GM19023 (cell line): ENCODE measurements around the gene FGF14.

ENCODE experiments used
- ATAC-seq: cut with Tn5 transposase; IDR thresholded peaks from one replicate; pipeline ENCODE4 v1.9.1; 2021; ENCODE audit warnings: mild to moderate bottlenecking, moderate library complexity; ENCODE audit not compliant: unreplicated experiment

Gene FGF14

DNA sequence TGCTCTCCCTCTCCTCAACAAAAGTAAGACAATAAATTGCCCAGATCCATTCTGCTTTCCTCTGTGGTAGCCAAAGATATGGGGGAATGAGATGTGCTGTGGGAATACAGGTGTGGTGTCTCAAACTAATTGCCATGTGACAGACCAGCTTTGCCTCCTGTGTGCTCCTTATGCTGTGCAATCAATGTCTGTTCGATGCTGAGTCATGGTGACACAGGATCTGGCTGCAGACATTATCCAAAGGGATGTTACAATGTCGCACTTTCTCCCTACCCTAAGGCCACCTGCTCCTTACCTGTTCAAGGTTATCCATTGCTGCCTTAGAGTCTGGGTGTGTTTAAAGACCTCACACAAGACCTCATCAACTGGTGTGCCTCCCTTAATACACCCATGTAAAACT lies 32.5 kb downstream of the FGF14 start:
- ATAC-seq = no peak

DNA sequence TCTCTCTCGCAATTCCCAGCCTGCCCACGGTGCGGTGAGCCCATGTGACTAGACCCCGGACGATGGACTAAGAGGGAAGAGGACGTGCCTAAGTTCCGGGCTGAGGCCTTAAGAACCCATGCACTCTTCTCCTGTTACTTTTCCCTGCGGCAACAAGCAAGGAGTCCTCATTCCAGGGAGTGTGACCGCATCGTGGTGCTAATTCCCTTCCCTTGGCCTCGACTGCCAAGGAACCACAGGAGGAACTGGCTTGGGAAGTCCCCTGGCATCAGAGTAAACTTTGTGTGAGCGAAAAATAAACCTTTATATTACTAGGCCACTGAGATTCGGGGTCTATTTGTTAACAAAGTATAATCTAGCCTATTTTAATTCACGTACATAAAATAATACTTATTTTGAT lies 34.0 kb downstream of the FGF14 start:
- ATAC-seq = no peak

DNA sequence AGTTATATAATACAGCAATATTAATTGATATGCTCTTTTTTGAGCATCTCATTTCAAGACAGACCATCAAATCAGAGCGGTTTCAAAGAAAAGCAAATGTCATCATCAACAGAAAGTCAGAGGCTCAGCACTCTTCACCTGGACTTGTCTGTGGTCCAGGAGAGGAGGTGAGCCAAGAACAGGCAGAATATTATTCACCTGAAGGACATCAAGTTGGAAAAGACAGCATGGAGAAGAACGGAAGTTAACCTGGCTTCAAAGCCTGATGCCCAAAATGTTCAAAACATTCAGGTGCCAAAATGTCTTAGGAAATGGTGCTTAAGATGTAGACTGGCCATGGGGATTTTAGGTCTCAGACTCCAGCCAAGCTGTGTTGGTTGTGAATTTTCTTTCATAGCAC lies 40.7 kb downstream of the FGF14 start:
- ATAC-seq = no peak

DNA sequence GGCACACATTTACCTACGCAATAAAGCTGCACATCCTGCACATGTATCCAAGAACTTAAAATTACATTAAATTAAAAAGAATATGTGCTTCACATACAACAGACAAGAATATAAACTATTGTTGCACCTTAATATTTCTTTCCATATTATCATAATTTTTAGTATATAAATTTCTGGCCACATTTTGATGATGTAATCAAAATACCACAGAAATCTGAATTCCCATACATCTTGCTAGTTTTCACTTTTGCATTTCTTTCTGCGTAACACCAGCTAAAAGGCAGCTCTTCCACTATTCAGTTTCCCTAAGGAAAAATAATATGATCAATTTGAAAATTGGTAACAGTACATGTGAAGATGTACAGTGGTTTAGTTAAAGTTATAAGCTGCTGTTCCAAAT lies 42.6 kb downstream of the FGF14 start:
- no peak for ATAC-seq

DNA sequence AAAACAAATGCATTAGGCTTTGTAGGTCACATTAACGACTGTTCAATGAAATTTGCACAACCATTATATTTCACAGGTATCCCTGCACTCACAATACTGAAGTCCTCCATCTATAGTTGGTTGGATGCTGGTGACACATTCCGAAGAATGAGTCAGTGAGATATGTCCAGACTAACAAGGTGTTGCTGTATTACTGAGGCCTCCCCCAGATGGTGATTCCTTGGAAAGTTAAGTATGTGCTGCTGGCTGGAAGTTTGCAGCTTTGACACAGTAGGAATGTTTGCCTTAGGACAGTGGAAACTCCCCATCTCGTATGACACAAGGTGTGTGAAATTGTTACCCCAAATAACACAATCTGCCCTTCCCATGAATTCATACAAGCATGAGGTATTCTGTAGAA lies 46.6 kb downstream of the FGF14 start:
- no peak for ATAC-seq

DNA sequence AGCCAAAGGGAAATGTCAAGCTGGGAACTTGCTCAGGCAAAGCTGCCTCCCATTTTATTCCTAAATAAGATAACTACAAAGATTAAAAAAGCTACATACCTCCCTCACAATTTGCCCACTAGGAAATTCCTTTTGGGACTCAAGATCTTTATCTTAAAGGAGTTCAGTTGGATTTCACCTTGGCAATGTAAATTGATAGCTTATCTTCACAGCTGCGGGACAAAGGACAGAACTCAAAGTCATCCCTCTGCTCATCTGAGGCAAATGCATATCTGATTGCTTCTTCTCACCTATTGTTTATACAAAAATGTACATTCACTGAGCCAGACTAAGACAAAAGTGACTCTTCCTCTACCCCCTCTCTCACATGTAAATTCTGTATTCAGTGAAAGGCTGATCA lies 47.8 kb downstream of the FGF14 start:
- no peak for ATAC-seq

DNA sequence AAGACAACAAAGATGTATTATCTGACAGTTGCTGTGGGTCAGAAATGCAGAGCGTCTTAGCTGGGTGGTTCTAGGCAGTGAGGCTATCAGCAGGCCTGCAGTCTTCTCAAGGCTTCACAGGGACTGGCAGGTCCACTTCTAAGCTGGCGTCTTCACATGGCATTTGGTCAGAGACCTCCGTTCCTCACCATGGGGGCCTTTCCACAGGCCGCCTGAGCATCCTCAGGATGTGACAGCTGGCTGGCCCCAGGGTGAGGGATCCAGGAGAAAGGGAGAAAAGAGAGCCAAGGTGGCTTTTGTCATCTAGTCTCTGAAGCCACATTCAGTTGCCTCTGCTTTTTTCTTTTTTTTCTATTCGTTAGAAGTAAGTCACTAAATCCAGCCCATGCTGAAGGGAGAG lies 50.3 kb downstream of the FGF14 start:
- ATAC-seq = no peak

DNA sequence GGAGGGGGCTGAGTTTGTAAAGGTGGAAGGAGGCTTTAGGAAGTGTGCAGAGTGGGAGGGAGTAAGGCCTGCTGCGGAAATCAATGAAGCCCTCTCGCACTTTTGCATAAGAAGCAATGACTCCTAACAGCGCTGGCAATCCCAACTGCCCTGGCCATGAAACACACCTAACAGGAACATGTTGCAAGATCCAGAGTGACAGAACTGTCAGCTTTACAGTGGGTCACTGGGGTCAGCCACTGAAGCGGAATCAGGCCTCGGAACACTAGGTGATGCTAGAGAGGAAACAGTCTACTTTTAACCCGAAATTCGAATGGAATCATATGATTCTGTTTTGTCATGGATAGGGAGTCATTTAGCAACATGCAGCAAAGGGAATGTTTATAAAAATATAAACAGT lies 54.4 kb downstream of the FGF14 start:
- no peak for ATAC-seq

DNA sequence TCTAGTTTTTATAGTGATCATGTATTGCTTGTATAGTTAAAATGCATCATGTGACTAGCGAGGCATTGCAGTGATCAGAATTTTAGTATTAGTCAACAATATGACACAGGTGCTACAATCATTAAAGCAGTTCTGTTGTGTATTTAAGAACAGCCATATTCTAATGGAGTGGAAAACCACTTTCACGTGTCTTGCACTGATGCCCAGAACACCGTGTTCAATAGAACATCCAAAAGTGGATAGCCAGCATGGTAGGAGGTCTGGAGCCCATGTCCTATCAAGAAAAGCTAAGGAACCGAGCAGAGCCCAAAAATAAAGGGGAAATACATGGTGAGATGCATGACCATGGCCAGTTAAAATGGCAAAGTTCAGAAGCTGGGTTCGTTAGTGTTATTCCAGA lies 55.1 kb downstream of the FGF14 start:
- ATAC-seq = no peak

DNA sequence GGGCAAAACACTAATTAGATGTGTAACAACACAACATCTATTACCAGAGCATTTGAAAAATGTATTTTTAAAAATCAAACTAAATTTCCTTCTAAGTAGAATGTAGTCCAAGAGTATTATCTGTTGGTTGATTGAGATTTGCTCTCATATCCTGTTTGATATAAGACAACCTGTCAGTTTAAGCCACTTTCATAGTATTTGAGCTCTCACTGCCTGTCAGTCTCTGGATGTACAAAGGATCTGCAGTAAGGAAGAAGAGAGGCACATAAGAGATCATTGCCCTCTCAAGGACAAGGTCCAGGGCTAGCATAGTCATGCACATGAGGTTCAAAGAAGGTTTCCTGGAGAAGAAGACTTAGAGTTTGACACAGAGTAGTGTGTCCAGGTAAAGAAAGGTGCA lies 57.4 kb downstream of the FGF14 start:
- ATAC-seq = no peak

DNA sequence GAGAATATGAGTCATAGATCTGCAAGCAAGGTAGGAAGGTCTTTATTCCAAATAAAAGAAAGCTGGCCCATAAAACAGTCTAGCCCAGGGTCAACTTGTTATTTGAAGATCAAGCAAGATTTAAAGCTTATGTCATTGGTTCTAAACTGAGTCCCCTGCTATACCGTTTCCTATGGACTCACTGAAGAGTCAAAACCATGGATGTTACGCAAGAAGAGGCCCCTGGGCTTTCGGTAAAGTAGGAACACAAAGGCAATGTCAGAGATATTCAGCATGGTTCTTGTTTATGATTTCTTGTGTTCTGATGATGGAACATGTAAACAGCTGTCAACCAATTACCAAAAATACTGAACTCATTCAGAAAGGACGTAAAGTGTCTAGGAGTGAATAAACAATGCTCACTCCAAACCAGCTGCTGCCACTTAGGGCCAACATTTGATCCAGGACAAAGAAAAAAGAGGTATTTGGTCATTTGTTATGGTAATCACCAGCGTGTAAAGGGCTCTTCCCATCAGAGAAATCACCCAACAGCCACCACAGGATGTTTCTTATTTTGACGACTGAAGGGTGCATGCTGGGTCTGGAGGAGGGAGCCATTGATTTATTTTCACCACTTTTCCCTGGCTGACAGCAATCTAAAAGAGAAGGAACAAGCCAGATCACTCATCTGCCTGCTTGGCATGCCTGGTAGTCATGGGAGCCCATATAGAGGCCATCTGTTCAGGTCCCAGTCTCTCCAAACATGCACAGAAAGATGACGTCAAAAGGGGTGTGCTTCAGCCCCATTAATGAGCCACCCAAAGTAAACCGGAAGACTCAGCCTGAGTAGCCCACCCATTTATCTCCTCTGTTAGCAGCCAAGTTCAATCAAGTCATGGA lies 68.3 kb downstream of the FGF14 start:
- ATAC-seq = no peak

DNA sequence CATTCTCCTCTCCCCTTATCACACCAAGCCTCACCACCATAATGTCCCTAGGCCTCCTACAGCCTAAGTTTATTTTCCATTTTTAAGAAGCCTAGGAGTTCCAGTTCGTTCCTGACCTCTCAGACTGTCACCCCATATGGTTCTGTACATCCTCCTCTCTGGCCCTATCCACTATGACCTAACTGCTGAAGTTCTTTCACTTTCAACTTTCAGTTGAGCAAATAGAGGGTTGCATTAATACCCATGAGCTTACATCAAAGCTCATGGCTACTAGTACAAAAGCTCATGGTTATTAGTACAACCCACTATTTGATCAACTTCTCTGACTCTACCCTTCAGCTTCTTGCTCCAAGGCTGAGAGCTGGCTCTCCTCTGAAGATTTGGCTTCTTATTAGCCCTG lies 72.9 kb downstream of the FGF14 start:
- no peak for ATAC-seq

DNA sequence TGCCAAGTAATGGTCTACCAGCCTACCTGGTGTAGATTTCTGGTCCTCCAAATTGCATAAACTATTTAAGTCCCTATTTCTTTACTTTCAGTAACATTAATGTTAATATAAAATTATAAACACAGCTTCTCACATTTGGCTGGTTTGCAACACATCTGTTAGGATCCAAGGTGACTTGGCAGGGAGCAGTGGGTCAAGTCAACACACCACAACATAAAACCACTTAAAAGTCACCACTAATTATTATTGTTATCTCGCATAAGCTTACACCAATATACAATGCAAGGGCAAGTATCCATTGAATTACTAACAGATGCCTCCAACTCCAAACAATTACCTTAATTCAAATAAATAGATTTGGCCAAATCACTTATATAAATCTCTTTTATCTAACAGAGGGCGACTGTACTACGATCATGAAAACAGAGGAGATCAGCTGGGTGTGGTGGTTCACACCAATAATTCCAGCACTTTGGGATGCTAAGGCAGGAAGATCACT lies 74.7 kb downstream of the FGF14 start:
- ATAC-seq = no peak

DNA sequence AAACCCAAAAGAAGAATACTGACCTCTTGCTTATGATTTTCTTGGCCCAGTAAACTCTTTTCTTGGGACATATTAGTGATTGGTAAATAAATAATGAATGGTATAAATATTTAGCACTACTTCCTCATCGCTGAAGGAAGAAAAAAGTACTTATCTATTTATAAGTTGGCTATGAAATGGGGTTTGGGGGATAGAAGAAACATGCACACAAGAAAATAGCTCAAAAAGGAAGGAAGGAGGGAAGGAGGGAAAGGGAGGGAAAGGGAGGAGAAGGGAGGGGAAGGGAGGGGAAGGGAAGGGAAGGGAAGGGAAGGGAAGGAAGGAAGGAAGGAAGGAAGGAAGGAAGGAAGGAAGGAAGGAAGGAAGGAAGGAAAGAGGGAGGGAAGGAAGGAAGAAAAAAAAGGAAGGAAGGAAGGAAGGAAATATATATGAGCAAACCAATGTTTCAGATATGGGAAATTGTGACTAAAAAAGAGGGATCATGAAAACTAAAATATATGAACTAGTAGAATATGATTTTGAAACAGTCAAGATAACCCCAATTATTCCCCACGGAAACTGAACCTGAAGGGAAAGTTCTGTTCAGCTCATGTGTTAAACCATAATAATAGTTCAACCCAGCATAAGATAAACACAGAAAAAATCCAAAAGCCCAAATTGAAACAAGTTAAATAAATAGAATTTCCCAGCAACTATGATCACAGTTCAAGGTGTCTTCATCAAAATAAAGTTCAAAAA lies 75.3 kb downstream of the FGF14 start:
- ATAC-seq = no peak

DNA sequence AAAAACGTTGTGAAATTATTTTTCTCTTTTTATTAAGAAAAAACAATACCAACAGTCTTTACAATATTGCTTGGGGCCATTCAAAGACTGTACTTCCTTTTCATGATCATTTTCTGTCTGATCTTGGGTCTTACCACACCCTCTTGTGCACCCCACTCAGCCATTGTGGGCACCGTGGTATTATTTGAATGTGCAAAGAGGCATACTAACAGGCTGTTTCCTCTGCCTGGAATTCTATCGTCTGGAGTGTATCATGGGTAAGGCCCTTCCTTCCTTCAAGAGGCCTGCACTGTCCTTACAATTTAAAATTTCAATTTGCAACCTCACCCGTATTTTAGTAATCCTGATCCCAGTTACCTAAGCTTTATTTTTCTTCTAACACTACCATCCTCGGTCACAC lies 76.5 kb downstream of the FGF14 start:
- ATAC-seq = no peak

DNA sequence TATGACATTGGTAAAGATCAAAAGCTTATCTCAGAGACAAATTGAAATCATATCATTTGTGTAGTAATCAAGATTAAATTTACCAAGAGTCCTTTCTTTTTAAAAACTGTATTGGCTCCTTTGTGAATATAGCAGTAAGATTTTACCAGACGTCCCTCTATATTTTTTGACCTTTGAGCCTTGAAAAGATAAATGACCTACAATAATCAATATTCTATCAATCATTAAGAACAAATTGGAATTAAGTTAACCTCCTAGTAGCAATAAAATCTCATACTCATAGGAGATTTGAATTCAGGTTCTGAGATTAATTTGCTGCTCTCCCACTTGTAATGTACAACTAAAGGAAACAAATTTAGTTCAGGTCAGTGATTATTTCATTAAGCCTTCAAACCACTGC lies 78.3 kb downstream of the FGF14 start:
- ATAC-seq = no peak

DNA sequence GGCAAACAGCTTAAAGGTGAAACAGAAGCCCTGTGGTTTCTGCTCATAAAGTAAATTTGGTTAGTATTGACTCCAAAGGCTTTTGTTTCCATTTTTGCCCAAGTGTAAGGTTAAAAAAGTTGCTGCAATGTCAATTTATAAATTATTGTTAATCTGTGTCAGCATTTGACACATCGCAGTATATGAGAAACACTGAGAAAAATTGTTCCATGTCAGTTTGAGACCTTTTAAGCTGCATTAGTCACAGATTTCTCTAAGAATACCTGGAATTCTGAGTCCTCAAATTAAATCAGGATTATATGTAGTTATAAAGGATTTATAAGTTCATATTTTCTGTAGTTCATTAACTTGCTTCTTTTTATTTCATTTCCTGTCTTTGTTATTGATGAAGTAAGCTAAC lies 78.8 kb downstream of the FGF14 start:
- ATAC-seq = no peak

DNA sequence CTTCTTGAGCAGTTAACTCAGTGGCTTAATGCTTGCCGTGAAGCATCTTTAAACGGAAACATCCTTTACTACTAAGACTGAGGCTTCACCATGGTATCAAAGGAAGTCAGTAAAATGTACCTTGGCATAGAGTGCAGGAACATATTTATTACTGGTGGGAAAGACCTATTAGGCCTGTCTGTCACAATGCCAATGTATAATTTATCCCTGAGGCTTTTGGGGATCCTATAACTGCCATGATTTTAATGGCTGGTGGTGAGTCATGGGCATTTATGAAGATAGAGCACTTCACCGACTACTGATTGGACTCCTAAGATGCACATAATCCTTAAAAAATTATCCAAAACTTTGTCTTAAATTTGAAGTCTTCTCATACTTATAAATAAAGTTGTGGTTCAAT lies 79.6 kb downstream of the FGF14 start:
- no peak for ATAC-seq

DNA sequence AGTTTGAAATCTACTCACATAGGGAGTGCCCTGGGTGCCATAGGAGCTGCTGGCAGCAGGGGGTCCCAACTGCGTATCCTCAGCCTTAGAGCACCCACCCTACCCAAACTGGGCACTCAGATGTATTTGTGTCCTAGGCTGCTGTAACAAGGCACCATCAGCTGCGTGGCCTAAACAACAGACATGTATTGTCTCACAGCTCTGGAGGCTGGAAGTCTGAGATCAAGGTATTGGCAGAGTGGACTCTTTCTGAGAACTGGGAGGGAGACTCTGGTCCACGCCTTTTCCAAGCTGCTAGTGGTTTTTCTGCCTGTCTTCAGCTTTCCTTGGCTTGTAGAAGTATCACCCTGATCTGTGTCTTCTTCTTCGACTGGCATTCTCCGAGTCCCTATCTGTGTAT lies 83.6 kb downstream of the FGF14 start:
- no peak for ATAC-seq

DNA sequence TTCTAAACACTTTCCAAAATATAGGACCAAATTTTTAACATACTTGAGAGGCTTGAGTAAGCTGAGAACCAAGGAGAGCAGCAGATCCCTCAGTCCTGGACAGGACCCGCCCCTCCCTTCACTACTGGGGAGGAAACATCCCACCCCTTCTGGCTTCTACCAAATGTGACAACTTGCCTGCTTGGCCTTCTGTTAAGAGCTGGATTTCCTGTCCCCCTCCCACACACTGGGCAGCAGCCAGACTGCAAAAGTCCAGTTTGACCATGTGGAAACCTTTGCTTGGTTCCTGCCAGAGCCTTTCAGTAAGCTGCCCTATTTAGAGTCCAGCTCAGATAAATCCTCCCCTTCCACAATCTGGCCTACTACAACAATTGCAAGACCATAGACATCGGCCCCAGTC lies 84.3 kb downstream of the FGF14 start:
- ATAC-seq = no peak

DNA sequence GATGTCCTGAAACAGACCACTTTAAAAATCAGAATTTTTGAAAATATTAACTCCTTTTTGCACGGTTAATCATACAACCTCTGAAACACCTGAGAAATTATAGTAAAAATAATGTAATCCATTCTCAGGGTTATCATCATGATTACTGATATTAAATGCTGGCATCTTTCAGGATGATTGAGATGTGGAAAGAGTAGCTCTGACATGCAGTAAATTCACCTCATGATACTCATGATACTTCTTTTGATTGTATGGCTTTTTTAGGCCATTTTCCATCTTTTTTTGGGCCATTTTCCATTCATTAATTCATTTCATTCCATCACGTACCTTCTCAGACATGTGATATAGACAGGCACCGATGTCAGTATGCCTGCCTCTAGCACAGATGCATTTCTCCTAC lies 85.1 kb downstream of the FGF14 start:
- ATAC-seq = no peak

DNA sequence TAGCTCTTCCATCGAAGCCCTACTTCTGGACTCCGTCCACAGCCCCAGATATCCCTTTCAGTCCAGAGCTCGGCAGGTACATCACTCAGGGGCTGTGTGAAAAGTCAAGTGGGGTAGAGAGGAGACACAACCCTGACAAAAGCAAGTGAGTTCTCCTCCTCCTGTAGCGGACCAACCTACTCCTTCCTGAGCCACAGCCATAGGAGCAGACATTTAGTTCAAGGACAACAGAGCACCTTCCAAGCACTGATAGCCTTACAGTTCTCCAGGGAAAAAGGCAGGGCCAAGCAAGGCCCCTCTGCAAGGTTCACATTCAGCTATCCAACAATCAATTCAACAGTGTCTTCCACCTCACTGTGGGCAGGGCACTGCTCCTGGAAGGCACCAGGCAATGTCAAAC lies 89.0 kb downstream of the FGF14 start:
- ATAC-seq = no peak
